Hematopoietic multipotent progenitor cell treated with erythropoietin and hydrocortisone succinate and interleukin-3 and kit ligand, for 15 days (in vitro differentiated cells): ENCODE data around the gene MICAL2.

Source experiments
- DNase-seq: peaks from one replicate; pipeline ENCODE4 v3.0.0-alpha.2; 2015; ENCODE audit warnings: low spot score

MICAL2 gene

DNA sequence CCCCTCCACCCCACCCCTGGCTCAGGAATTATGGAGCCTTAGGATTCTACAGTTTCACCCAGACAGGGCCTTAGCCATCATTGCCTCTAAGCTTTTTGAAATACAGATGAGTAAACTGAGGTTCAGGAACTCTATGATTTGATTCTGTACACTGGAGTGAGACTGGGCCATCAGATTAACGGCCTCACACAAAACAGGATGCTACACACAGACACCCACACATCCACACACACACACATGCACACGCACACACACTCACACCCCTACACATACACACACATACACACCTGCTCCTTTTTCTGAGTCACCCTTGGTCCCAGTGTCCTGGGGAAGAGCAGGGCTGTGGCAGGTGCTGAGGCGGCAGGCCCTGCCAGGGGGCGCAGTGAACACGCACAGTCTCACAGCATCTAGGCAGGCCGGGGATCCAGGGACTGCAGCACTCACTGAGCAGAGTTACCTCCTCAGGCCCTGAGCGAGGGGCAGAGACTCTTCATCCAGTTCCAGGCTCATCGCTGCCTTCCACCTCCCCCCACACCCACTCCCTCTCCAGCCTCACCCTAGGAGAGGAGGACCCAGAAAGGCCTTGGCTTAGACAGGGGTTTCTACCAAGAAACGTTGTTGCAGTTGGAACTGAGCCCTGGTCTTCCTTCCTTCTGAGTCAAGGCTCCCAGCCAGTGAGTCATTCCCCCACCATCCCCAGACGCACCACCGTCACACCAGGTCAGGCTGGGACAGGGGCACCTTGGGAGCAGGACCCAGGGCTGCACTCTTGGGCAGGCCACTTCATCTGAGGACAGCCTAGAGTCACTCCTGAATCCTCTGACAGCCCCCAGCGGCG is 177.2 kb downstream of the MICAL2 start:
- no peak for DNase-seq

DNA sequence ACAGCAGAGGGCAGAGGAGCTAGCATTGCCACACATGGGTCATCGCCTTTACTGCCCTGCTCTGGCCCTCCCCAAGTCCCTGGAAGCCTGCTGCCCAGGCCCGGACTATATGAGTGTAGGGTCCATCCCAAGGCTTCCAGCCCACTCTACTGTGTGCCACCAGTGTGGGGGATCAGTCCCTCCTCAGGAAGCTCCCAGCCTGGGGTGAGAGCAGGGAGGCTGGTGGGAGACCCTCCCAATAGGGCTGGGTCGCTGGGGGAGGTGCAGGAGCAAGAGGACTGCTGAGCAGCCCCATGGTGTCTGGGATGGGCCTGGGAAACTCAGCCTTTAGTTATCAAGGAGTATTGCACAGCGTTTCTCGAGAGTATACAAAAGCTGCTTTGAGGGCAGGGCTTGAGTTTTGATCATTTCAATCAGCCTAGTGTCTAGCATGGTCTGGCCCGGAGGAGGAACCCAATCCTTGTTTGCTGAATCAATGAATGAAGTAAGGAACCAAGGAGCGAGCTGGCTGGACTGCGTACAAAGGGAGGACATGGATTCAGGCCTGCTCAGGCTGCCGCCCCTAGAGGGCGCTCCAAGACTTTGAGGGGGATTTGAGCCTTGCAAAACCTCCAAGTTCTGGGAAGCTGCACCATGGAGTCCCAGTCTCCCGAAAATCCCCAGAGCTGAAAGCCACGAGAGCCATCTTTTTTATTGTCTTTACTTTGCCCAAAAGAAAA is 178.0 kb downstream of the MICAL2 start:
- DNase-seq = peak; percentile 65

DNA sequence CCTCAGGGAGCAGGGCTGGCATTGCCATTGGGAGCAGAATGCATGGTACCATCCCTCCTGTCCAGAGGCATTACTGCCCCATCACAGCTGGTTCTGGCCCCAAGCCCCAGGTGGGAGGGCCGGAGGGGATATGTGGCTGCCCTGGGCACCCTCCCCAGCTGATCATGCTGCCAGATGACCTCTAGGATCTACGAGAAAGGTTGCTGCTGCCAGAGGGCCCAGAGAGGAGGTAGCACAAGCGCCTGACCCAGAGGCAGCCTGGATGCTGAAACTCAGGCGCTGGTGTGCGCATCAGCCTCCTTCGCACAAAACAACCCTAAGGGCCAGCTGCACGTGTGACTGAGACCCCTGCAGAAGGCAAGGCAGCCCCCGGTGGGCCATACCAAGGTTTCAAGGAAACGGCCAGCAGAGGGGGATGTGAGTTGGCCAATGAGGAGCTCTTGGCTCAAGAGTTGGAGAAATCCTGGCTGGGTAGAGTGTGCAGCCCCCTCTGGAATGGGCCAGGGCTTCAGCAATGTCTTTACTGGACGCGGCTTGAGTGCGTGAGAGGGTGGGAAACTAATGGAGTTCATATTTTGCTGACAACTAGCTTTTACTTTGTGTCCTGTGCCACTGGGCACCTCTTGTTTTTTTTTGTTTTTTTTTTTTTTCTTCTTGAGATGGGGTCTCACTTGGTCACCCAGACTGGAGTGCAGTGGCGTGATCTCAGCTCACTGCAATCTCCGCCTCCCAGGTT is 178.7 kb downstream of the MICAL2 start:
- no peak for DNase-seq

DNA sequence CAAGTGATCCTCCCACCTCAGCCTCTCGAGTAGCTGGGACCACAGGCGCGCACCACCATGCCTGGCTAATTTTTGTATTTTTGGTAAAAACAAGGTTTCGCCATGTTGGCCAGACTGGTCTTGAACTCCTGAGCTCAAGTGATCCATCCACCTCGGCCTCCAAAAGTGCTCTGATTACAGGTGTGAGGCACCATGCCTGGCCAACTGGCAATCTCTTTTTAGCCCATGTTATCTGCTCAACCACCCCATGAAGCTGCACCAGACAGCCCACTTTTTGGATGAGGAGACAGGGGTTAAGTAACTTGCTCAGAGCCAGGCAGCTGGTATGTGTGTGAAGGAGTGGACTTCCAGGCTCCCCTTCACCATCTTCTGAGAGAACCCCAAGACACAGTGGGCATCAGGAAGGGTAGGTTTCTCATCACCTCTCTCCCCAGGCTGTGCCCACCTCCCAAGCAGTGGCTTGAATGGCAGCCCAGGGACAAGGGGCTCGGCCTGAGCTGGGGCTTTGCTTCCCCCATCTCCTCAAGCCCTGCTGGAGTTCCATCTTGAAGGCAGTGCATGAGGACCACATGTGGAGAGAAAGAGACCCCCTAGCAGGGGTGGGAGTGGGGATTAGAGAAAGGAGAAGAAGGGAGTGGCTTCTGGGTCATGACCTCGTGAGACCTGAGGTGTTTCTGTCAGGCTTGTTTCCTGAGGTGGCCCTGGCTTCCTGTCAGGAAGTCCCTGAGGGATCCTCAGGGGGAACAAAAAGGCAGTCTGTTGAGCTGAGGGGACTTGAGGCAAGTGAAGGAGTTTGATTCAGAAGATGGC is 179.5 kb downstream of the MICAL2 start:
- no peak for DNase-seq

DNA sequence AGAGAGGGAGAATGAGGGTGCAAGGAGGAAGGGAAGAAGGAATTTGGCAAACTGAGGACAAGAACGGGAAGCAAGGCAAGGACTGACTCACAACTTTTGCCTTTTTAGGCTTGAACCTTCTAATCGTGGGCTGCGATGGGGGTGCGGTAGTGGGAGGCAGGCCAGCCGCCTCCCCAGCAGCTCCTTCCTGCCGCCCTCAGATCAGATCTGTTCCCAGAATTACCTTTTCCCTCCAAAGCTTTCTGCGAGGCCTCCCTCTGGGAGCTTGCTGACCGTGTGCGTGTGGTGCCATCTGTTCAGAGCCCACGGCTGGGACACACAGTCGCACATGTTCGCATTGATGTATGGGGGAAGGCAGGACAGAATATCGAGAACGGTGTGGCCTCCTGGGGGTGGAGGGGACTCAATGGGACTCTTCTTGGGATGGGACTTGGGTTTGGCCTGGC is 180.1 kb downstream of the MICAL2 start:
- no peak for DNase-seq

DNA sequence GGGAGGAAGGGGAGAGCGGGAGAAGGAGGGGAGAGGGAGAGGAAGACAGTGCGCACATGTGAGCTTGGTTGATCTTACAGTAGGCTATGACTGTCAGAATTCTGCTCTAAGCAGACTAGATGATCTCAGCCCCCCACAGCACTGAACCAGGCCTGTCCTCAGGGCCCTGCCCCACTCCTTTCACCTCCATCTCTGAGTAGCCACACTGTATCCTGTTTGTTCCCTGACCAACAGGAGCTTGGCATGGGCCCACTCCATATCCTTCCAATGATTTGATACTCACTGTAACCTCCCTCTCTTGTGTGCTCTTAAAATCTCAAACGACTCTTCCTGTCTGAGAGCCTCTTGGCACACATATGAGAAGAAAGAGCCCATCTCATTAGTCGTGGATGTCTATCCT is 180.9 kb downstream of the MICAL2 start:
- DNase-seq = no peak

DNA sequence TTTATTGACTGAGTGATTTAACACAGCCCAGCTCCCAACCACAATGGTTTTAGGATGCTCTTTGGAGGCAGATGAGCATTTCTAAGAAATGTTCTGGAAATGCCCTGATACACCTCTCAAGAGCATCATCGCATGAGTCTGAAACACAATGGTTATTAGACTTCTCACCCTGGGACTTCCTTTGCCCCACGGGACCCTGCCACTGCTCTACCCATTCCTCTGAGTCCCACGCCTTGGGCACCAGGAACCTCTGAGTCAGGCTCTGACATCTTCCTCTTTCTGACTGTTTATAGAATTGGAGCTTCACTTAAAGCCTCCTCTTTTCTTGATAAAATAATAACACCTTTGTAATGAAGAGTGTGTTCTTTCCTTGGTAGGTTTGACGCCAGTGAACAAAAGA is 181.4 kb downstream of the MICAL2 start:
- no peak for DNase-seq

DNA sequence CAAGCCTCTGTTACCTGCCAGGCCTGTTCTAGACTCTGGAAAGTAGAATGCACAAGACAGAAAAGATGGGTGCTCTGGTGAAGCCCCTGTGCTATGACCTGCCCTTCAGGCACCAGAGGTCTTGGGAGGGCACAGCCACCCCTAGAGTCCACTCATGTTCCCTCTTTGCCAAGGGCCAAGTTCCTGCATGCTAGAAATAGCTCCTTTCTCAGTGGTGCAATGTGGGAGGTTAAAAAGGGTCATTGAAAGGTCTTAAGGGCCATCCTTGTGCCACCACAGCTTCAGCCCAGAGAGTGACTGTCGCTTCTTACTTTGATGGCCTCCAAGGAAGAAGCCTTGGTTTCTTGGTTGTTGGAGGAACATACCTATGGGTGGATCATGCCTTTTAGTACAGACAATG is 182.4 kb downstream of the MICAL2 start:
- no peak for DNase-seq

DNA sequence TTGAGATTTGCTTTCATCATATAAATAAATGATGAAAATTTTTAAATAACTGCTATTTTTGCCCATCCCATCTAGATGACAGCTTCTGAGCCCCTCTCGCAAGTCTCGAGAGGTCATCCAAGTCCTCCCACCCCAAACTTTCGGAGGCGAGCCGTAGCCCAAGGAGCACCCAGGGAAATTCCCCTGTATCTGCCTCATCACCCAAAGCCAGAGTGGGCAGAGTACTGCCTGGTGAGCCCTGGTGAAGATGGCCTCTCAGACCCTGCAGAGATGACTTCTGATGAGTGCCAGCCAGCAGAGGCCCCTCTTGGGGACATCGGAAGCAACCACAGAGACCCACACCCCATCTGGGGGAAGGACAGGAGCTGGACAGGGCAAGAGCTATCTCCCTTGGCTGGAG is 183.1 kb downstream of the MICAL2 start:
- DNase-seq = no peak

DNA sequence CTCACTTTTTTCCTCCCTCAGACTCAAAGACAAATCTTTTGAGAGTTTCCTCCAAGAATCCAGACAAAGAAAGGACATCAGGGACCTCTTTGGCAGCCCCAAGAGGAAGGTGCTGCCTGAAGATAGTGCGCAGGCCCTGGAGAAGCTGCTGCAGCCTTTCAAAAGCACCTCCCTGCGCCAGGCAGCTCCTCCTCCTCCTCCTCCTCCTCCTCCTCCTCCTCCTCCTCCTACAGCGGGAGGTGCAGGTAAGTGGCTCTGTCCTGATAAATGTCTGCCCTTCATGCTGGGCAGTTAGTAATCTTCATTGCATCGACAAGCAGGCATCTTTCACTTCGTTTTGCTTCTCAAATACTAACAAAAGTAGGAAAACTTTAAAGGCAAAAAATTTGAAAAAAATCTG is 184.2 kb downstream of the MICAL2 start:
- no peak for DNase-seq

DNA sequence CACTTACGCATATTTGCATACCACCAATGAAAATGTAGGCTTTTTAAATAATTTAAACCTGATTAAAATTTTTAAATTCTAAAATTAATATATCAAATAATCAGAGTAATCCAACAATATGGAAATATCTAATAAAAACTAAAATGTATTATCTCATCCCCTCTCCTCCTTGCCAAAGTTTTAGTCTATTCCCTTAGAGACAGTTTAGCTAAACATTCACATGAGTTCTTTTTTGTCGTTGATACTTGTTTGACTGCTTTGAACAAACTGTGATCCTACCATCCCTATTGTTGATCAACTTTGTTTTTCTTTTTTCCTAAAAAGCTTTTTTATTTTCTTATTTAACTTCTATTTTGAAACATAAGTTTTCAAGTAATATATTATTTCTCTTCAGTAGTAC is 185.6 kb downstream of the MICAL2 start:
- DNase-seq = no peak

DNA sequence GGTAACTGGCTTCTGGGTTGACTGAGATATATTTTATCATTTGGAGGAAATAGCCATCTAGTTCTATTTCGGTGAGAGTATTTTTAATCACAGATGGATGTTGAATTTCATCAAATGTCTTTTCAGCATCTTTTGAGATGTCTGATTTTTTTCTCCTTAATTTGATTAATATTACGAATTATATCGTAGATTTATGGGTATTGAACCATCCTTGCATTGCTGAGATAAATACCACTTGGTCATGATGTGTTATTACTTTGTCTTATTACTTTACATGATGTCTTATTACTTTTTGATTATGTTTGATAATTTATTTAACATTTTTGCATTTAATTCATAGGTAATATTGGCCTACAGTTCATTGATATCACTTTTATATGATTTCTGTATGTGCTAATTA is 188.2 kb downstream of the MICAL2 start:
- DNase-seq = no peak

DNA sequence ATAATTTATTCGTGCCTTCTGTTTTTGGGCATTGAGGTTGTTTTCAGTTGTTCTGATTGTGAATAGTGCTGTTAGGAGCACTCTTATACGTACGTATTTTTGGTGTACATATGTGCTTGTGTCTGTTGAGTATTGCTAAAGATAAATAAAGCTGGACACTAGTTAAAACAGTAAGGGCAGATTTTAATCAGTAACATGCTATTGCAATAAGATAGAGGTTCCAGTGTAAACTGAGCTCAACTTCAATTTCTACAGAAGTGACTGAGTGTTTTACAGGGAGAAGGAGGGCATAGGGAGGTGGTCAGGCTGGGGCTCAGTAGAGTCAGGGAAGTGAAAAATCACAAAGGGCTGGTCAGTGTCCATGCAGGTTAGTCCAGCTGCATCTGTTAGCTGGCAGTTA is 191.0 kb downstream of the MICAL2 start:
- no peak for DNase-seq

DNA sequence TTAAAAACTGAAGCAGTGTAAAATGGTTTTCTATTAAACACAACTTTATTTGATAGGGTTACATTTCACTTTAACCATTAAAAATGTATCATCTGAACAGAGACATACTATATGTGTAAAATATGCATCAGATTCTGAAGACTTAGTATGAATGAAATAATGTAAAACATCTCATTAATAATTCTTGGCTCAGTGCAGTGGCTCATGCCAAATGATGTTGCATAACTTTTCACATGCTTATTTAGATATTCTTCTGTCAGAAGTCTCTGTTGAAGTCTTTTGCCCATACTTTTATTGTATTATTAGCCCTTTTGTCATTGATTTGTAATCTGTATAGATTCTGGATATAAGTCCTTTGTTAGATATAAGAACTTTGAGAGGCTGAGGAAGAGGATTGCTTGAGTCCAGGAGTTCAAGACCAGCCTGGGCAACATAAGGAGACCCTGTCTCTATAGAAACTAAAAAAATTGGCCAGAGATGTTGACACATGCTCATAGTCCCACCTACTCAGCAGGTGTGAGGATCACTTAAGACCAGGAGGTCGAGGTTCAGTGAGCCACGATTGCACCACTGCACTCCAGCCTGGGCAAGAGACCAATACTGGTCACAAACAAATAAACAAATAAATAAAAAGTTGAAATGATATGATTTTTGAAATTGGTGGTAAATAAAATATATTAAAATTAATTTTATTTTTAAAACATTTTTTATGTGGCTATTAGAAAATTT is 193.2 kb downstream of the MICAL2 start:
- DNase-seq = no peak

DNA sequence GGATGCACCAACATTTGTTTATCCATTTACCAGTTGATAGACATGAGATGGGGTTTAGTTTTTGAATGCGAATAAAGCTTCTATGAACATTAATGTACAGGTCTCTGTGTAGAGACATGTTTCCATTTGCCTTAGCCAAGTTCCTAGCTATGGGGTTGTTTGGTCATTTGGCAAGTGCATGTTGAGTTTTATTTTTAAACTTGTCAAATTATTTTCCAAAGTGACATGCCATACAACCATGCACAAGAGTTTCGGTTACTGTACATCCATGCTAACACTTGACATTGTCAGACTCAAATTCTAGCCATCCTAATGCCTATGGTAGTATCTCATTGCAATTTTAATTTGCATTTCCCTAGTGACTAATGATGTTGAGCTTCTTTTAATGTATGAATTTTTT is 196.4 kb downstream of the MICAL2 start:
- DNase-seq = no peak

DNA sequence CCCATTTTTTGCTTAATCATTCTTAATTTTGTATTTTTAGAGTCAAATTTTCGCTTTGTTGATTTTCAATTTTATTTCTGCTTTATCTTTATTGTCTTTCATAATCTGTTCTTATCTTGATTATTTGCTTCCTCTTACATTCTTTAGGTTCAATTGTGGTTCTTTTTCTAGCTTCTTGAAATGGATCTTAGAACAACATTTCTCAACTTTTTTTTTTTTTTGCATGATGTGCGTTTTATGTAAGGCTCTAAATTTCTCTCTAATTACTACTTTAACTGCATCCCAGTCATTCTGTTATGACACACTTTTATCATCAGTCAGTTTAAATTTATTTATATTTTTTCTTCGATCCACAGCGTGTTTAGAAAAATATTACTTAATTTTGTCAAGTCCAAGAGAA is 201.7 kb downstream of the MICAL2 start:
- DNase-seq = no peak
